Inflammatory macrophage treated with lipopolysaccharide for 1 hour (primary cell): ENCODE results near the gene KIF4A.
A peak's percentile ranks its signal among the peaks of the same experiment; 100 is the strongest.
"Not testable (repeated sequence)": the region's sequence is repeated elsewhere in the genome, so short reads cannot be mapped to it uniquely, and the experiment has no call there.

Experiments
- DNase-seq, 2 donors: peaks; one replicate each; pipeline ENCODE4 v3.0.0-alpha.2; 2020 to 2022

The KIF4A gene

GRCh38 chrX:70289793-70290770 is at the start of gene KIF4A, which contains the start of gene PDZD11:
TSS of gene KIF4A (plus strand) at chrX:70290104. CDS start at chrX:70290459, 355 bp downstream.
TSS of gene PDZD11 (minus strand) at chrX:70289927. CDS start at chrX:70289341, 586 bp downstream.
- peak; percentile 73 for DNase-seq

GRCh38 chrX:70240751-70241150 is 49.2 kb upstream of the KIF4A start:
- no peak for DNase-seq

- DNase-seq, result no peak
These were observed 48.4 kb upstream of the KIF4A start for GRCh38 chrX:70241501-70241900.

GRCh38 chrX:70243601-70244000 is 46.3 kb upstream of the KIF4A start:
- not testable (repeated sequence) for DNase-seq

GRCh38 chrX:70244881-70245280 is 45.0 kb upstream of the KIF4A start:
- DNase-seq, result no peak

GRCh38 chrX:70247252-70247651 is 42.7 kb upstream of the KIF4A start:
- DNase-seq, result no peak

- DNase-seq, result no peak
These were observed 37.4 kb upstream of the KIF4A start for GRCh38 chrX:70252491-70252890.

- no peak for DNase-seq
These were observed 36.4 kb upstream of the KIF4A start for GRCh38 chrX:70253377-70254062.

GRCh38 chrX:70254063-70254400 is 35.9 kb upstream of the KIF4A start:
- no peak for DNase-seq

- DNase-seq, result no peak
These were observed 35.0 kb upstream of the KIF4A start for GRCh38 chrX:70254909-70255308.

GRCh38 chrX:70255452-70255851 is 34.5 kb upstream of the KIF4A start:
- DNase-seq, result no peak

- no peak for DNase-seq
These were observed 32.2 kb upstream of the KIF4A start for GRCh38 chrX:70257423-70258288.

GRCh38 chrX:70260104-70260503 is 29.8 kb upstream of the KIF4A start, which contains the start of gene P2RY4:
TSS of gene P2RY4 (minus strand) at chrX:70260204. CDS start at chrX:70259624, 580 bp downstream.
- DNase-seq, result no peak

GRCh38 chrX:70262952-70263567 is 26.8 kb upstream of the KIF4A start:
- no peak for DNase-seq

GRCh38 chrX:70264784-70265183 is 25.1 kb upstream of the KIF4A start:
- no peak for DNase-seq

GRCh38 chrX:70268034-70268433 is 21.9 kb upstream of the KIF4A start, which contains the start of gene ARR3:
TSS of gene ARR3 (plus strand) at chrX:70268334. CDS start at chrX:70269386, 1,052 bp downstream.
- no peak for DNase-seq

GRCh38 chrX:70274029-70274428 is 15.9 kb upstream of the KIF4A start:
- DNase-seq, result not testable (repeated sequence)

- DNase-seq, result no peak
These were observed 10.8 kb upstream of the KIF4A start for GRCh38 chrX:70279081-70279480.

GRCh38 chrX:70280573-70280972 is 9.3 kb upstream of the KIF4A start:
- no peak for DNase-seq

- DNase-seq, result no peak
These were observed 8.0 kb upstream of the KIF4A start, which contains the start of gene RAB41 for GRCh38 chrX:70281951-70282350. TSS of gene RAB41 (plus strand) at chrX:70282172. CDS start at chrX:70282218, 46 bp downstream.

GRCh38 chrX:70289168-70289792 is 624 bp upstream of the KIF4A start:
- DNase-seq, result no peak

- no peak for DNase-seq
These were observed 2.9 kb downstream of the KIF4A start for GRCh38 chrX:70292788-70293187.
